Spleen (tissue), 11 donors: ENCODE measurements around the gene PRSS57. TPM values are rescaled to one million over a fixed set of nuclear protein-coding genes. Genes with fewer than 3 reads are reported as not detected.

Source experiments
- DNase-seq: peaks from one replicate; pipeline ENCODE4 v3.0.0-alpha.2; 2020
- H3K27ac ChIP-seq, 8 donors: fragments of 200-600 bp; sonication (generic) in 7 of 8; 1 replicate in 4 of 8; 2 replicates in 4 of 8; pipeline versions ENCODE4 v1.5.0 to v1.8.0; 2016 to 2021; ENCODE audit warnings: inconsistent platforms in 4 of 8, mild to moderate bottlenecking in 4 of 8, moderate library complexity in 1 of 8
- H3K27me3 ChIP-seq, 7 donors: fragments of 200-600 bp; sonication (generic) in 6 of 7; replicated peaks in 1 of 7; 1 replicate in 4 of 7; 2 replicates in 3 of 7; pipeline versions ENCODE4 v1.5.0 to v1.8.0; 2016 to 2021; ENCODE audit warnings: inconsistent platforms in 3 of 7, mild to moderate bottlenecking in 1 of 7
- H3K36me3 ChIP-seq, 6 donors: fragments of 200-600 bp; sonication (generic) in 5 of 6; 1 replicate in 4 of 6; 2 replicates in 2 of 6; pipeline versions ENCODE4 v1.5.0 to v1.8.0; 2016 to 2021; ENCODE audit warnings: inconsistent platforms in 2 of 6
- H3K4me1 ChIP-seq, 6 donors: fragments of 200-600 bp; sonication (generic) in 5 of 6; 1 replicate in 3 of 6; 2 replicates in 3 of 6; pipeline versions ENCODE4 v1.5.0 to v1.8.0; 2016 to 2021; ENCODE audit warnings: inconsistent platforms in 3 of 6
- H3K4me3 ChIP-seq, 8 donors: fragments of 200-600 bp; sonication (generic) in 7 of 8; 1 replicate in 4 of 8; 2 replicates in 4 of 8; pipeline versions ENCODE4 v1.5.0 to v1.8.0; 2016 to 2021; ENCODE audit warnings: inconsistent platforms in 4 of 8, mild to moderate bottlenecking in 4 of 8, moderate library complexity in 2 of 8
- H3K9me3 ChIP-seq, 8 donors: fragments of 200-600 bp; sonication (generic) in 7 of 8; 1 replicate in 4 of 8; 2 replicates in 4 of 8; pipeline versions ENCODE4 v1.5.0 to v1.8.0; 2016 to 2021; ENCODE audit warnings: inconsistent platforms in 4 of 8
- CTCF ChIP-seq, 11 experiments: fragments of 200-600 bp in 7 of 11; fragments of 450-650 bp in 4 of 11; sonication (generic) in 4 of 11; IDR thresholded peaks in 8 of 11; conservative IDR thresholded peaks in 3 of 11; 1 replicate in 7 of 11; 2 replicates in 4 of 11; pipeline versions ENCODE4 v1.4.0 to v1.8.0; 2016 to 2021; ENCODE audit warnings: antibody characterized with exemption in 11 of 11, inconsistent platforms in 4 of 11, mild to moderate bottlenecking in 1 of 11
- POLR2A ChIP-seq, 3 donors: fragments of 450-650 bp; IDR thresholded peaks; one replicate each; pipeline ENCODE4 v1.5.1; 2017; ENCODE audit warnings: antibody characterized with exemption in 3 of 3, mild to moderate bottlenecking in 1 of 3
- POLR2AphosphoS5 ChIP-seq, 3 donors: sonication (generic); formaldehyde crosslinking; IDR thresholded peaks; one replicate each; pipeline ENCODE4 v1.5.1; 2017; ENCODE audit warnings: antibody characterized with exemption in 3 of 3
- WGBS, 5 donors: extraction: QIAGEN DNeasy Blood & Tissue Kit in 3 of 5; methylation state at CpG; one replicate each; pipeline versions ENCODE4 v1.1.5 to v1.1.7; 2013 to 2018; 5-methylcytosine and 5-hydroxymethylcytosine counted together
- intact Hi-C: fragments of 100-400 bp; cut with DNase I; formaldehyde crosslinking; loops from one replicate; pipeline ENCODE4 v1.15.0; 2023; ENCODE audit warnings: low total_unique reads
- polyA plus RNA-seq, 3 donors: library from polyadenylated mRNA; stranded (reverse); fragments of 200-250 nt; gene quantifications; one replicate each; pipeline ENCODE4 v1.2.1, GENCODE V29; 2013
- total RNA-seq, 7 donors: library from RNA; depleted of rRNA in 3 of 7; stranded (reverse); fragments of >200 nt in 3 of 7; fragmentation: NEBNext Ultra II Directional in 4 of 7; extraction: Animal tissue kit (Norgen Biotek cat#: 25700) in 4 of 7; gene quantifications; one replicate each; pipeline versions ENCODE4 v1.1.0 to v1.2.1, GENCODE V29; 2016 to 2021
- donor health status: healthy with polysubstance abuse.
- donor health status: DM: no; HTN: no; CAD: no; lungs with moderate emphysema.
- donor health status: DM: no; HTN: no; CAD: no.
- donor health status: Bipolar disorder and iron deficiency.
- donor health status: healthy.
- donor health status: DM: no; HTN: no; CAD: no.
- donor health status: DM: yes; HTN: yes; CAD: no.

PRSS57 gene
- total and polyA plus RNA-seq, 10 donors: 0.24 to 2.5 (median 0.54) TPM; not detected in 2

- peak overlapping the region; percentile 38 to 74 (median 64) for H3K27ac ChIP-seq
- H3K4me3 ChIP-seq: peak overlapping the region in 2 of 8 donors; percentile 13 to 46
- H3K27me3 ChIP-seq: peaks cover 0 to 55% (median 18%) of the 10 kb centered on the region in 7 donors
- peaks cover 0 to 5% (median 3%) of the 10 kb centered on the region in 8 donors for H3K9me3 ChIP-seq
- 23 to 36% (median 29%) methylated on average over 10 to 52 of the region's 58 CpGs for WGBS, 5 donors
- H3K4me1 ChIP-seq: peaks cover 8 to 59% (median 38%) of the 10 kb centered on the region in 6 donors
- TF ChIP-seq CTCF (IDR thresholded peaks at IDR 0.05 in 8 of 11, conservative IDR thresholded peaks at IDR 0.05 in 3 of 11) (no peak), POLR2AphosphoS5 (IDR thresholded peaks at IDR 0.05) (peak in 1 of 3 donors; percentile 33)
- intact Hi-C loops: no loop called here
- peaks cover 0 to 2% (median 0%) of the 10 kb centered on the region in 6 donors for H3K36me3 ChIP-seq
- no peak for DNase-seq
Measured at GRCh38 chr19:720345-721160, 25.3 kb upstream of the PRSS57 start.

GRCh38 chr19:719636-720344, 24.5 kb upstream of the PRSS57 start:
- Histone ChIP-seq H3K4me3 (peak overlapping the region in 6 of 8 donors; percentile 0 to 46 (median 14)), H3K36me3 (peaks cover 0 to 6% (median 0%) of the 10 kb centered on the region in 6 donors), H3K4me1 (peaks cover 8 to 59% (median 38%) of the 10 kb centered on the region in 6 donors), H3K9me3 (peaks cover 0 to 10% (median 8%) of the 10 kb centered on the region in 8 donors), H3K27me3 (peaks cover 0 to 55% (median 18%) of the 10 kb centered on the region in 7 donors), H3K27ac (peak overlapping the region in 6 of 8 donors; percentile 51 to 81 (median 72))
- 11 to 18% (median 13%) methylated on average over 33 to 79 of the region's 79 CpGs for WGBS, 5 donors
- no peak for DNase-seq
- intact Hi-C loops: no loop called here
- TF ChIP-seq POLR2A (IDR thresholded peaks at IDR 0.05) (no peak), POLR2AphosphoS5 (IDR thresholded peaks at IDR 0.05) (no peak), CTCF (IDR thresholded peaks at IDR 0.05 in 8 of 11, conservative IDR thresholded peaks at IDR 0.05 in 3 of 11) (no peak)

GRCh38 chr19:718991-719512, 23.8 kb upstream of the PRSS57 start:
- peaks cover 0 to 55% (median 18%) of the 10 kb centered on the region in 7 donors for H3K27me3 ChIP-seq
- peaks cover 8 to 59% (median 38%) of the 10 kb centered on the region in 6 donors for H3K4me1 ChIP-seq
- peak overlapping the region in 5 of 8 donors; percentile 0 to 46 (median 13) for H3K4me3 ChIP-seq
- DNase-seq: no peak
- intact Hi-C loops: no loop called here
- peak overlapping the region in 6 of 8 donors; percentile 51 to 81 (median 72) for H3K27ac ChIP-seq
- peaks cover 0 to 6% (median 0%) of the 10 kb centered on the region in 6 donors for H3K36me3 ChIP-seq
- H3K9me3 ChIP-seq: peaks cover 0 to 10% (median 8%) of the 10 kb centered on the region in 8 donors
- TF ChIP-seq POLR2AphosphoS5 (IDR thresholded peaks at IDR 0.05): peak; percentile 29 to 71 (median 65)
- no peak for TF ChIP-seq CTCF (IDR thresholded peaks at IDR 0.05 in 8 of 11, conservative IDR thresholded peaks at IDR 0.05 in 3 of 11)
- no peak for TF ChIP-seq POLR2A (IDR thresholded peaks at IDR 0.05)
- WGBS, 5 donors: 25 to 60% (median 25%) methylated on average over 10 to 54 of the region's 54 CpGs
